HUES64 (cell line): Measurements from ENCODE around the gene CLEC17A.
"Not testable (repeated sequence)": the region's sequence is repeated elsewhere in the genome, so short reads cannot be mapped to it uniquely, and the experiment has no call there.

Experiments used
- H3K27ac ChIP-seq: 2 replicates; pipeline ENCODE4 v1.7.0; 2013; ENCODE audit warnings: low read depth, low read length, inconsistent platforms
- H3K27me3 ChIP-seq: 2 replicates; pipeline ENCODE4 v1.6.1; 2013; ENCODE audit warnings: mild to moderate bottlenecking, low read length; ENCODE audit not compliant: insufficient read depth
- H3K36me3 ChIP-seq: 2 replicates; pipeline ENCODE4 v1.6.1; 2013; ENCODE audit warnings: mild to moderate bottlenecking, low read length; ENCODE audit not compliant: insufficient read depth
- H3K4me1 ChIP-seq: 2 replicates; pipeline ENCODE4 v1.6.1; 2013; ENCODE audit warnings: mild to moderate bottlenecking, low read length, moderate library complexity; ENCODE audit not compliant: insufficient read depth
- H3K4me3 ChIP-seq: 2 replicates; pipeline ENCODE4 v1.5.1; 2013; ENCODE audit warnings: mild to moderate bottlenecking, low read length, moderate library complexity
- H3K9ac ChIP-seq: 2 replicates; pipeline ENCODE4 v1.6.1; 2013; ENCODE audit warnings: mild to moderate bottlenecking, low read depth, low read length
- H3K9me3 ChIP-seq: 2 replicates; pipeline ENCODE4 v1.6.1; 2013; ENCODE audit warnings: low read depth, low read length; ENCODE audit not compliant: insufficient read depth
- WGBS: fragments of 150-250, 120-280 bp; methylation state at CpG from one replicate; pipeline ENCODE4 v1.1.7; 2013; ENCODE audit warnings: missing lambda C conversion rate; 5-methylcytosine and 5-hydroxymethylcytosine counted together

Gene CLEC17A

GRCh38 chr19:14551134-14552005 is 31.5 kb upstream of the CLEC17A start:
- peaks cover 11% of the 10 kb centered on the region for H3K36me3 ChIP-seq
- H3K27ac ChIP-seq, H3K4me3 ChIP-seq, H3K9ac ChIP-seq, H3K9me3 ChIP-seq, H3K27me3 ChIP-seq, H3K4me1 ChIP-seq: not testable (repeated sequence)
- 73% methylated on average over 11 of the region's 12 CpGs for WGBS

DNA sequence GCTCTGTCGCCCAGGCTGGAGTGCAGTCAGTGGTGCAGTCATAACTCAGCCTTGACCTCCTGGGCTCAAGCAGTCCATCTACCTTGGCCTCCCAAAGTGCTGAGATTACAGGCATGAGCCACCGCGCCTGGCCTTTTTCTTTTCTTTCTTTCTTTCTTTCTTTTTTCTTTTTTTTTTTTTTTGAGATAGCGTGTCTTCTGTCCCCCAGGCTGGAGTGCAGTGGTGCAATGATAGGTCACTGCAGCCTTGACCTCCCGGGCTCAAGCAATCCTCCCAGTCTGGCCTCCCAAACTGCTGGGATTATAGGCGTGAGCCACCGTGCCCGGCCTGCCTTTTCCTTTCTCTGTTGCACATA is 30.9 kb upstream of the CLEC17A start:
- not testable (repeated sequence) for H3K4me1 ChIP-seq, H3K27ac ChIP-seq, H3K4me3 ChIP-seq, H3K9me3 ChIP-seq, H3K9ac ChIP-seq, H3K27me3 ChIP-seq
- peaks cover 11% of the 10 kb centered on the region for H3K36me3 ChIP-seq
- WGBS = 93% methylated on average over 8 of the region's 8 CpGs

GRCh38 chr19:14553042-14553938 is 29.6 kb upstream of the CLEC17A start:
- 95% methylated on average over 35 of the region's 35 CpGs for WGBS

DNA sequence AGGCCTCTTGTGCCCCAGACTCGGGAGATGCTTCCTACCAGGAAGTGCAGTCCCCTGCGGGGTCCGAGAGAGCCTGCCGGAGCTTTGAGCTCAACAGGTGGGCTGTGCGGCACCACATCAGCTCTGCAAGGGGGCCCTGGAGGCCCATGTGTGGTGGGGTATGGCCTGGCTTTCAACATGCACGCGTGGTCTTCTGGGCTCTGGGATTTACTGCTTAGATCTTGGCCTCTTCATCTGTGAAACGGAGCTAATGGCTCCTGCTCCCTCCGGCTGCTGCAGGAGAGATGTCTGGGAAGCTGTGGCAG is 29.0 kb upstream of the CLEC17A start:
- H3K9ac ChIP-seq = no peak overlapping the region
- H3K4me3 ChIP-seq = no peak overlapping the region
- H3K4me1 ChIP-seq = peaks cover 9% of the 10 kb centered on the region; the same call in 1 of the 2 replicates
- no peaks in the 10 kb centered on the region for H3K27me3 ChIP-seq
- peaks cover 7% of the 10 kb centered on the region for H3K36me3 ChIP-seq
- WGBS = 88% methylated on average over 9 of the region's 9 CpGs
- no peak overlapping the region for H3K27ac ChIP-seq
- H3K9me3 ChIP-seq = no peaks in the 10 kb centered on the region

More at GRCh38 chr19:14553042-14553938, 29.6 kb upstream of the CLEC17A start:
- Histone ChIP-seq H3K9ac (no peak overlapping the region; the same call in 1 of the 2 replicates), H3K4me3 (no peak overlapping the region), H3K27ac (no peak overlapping the region), H3K36me3 (peaks cover 11% of the 10 kb centered on the region), H3K9me3 (no peaks in the 10 kb centered on the region), H3K4me1 (peaks cover 6% of the 10 kb centered on the region; the same call in 1 of the 2 replicates), H3K27me3 (no peaks in the 10 kb centered on the region)

GRCh38 chr19:14554382-14554812 is 28.5 kb upstream of the CLEC17A start:
- Histone ChIP-seq H3K27ac (no peak overlapping the region), H3K4me1 (peaks cover 9% of the 10 kb centered on the region; the same call in 1 of the 2 replicates), H3K9me3 (no peaks in the 10 kb centered on the region), H3K27me3 (no peaks in the 10 kb centered on the region), H3K4me3 (no peak overlapping the region), H3K9ac (no peak overlapping the region), H3K36me3 (peaks cover 4% of the 10 kb centered on the region; the same call in 1 of the 2 replicates)
- 72% methylated on average over 6 of the region's 6 CpGs for WGBS

- no peak overlapping the region for H3K4me3 ChIP-seq
- no peaks in the 10 kb centered on the region for H3K27me3 ChIP-seq
- H3K4me1 ChIP-seq = peaks cover 14% of the 10 kb centered on the region; the same call in 1 of the 2 replicates
- no peak overlapping the region for H3K27ac ChIP-seq
- H3K9me3 ChIP-seq = no peaks in the 10 kb centered on the region
- 88% methylated on average over 12 of the region's 12 CpGs for WGBS
- no peak overlapping the region for H3K9ac ChIP-seq
- no peaks in the 10 kb centered on the region for H3K36me3 ChIP-seq
These were observed 26.8 kb upstream of the CLEC17A start for GRCh38 chr19:14555918-14556661.

DNA sequence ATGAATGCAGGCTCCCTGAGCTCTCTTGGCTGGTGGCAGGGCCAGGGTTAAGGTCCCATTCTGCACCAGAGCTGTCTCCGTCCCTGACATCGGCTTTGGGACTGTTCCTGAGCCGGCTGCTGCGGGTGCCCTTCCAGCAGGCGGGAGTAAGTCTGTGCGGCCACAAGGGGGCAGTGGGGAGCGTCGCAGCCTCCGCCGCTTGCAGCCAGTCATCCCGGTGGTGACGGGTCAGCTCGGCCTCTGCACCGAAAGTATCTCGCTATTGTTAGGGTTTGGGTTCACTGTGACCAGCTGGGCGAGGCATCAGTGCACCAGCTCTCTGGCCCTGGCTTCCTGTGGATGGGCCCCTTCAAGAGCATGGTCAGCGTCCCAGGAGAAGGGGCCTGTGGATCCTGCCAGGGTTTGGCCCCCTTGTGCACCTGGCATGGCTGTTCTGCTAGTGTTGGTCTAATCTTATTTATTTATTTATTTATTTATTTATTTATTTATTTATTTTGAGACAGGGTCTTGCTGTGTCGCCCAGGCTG is 26.2 kb upstream of the CLEC17A start:
- Histone ChIP-seq H3K36me3 (no peaks in the 10 kb centered on the region), H3K4me1 (peaks cover 18% of the 10 kb centered on the region), H3K9ac (no peak overlapping the region), H3K27ac (peak overlapping the region; percentile 52; the same call in 1 of the 2 replicates), H3K9me3 (no peaks in the 10 kb centered on the region), H3K4me3 (no peak overlapping the region), H3K27me3 (no peaks in the 10 kb centered on the region)
- 16% methylated on average over 18 of the region's 18 CpGs for WGBS

GRCh38 chr19:14558370-14559066 is 24.4 kb upstream of the CLEC17A start:
- no peaks in the 10 kb centered on the region for H3K9me3 ChIP-seq
- H3K4me3 ChIP-seq = no peak overlapping the region
- peaks cover 36% of the 10 kb centered on the region for H3K4me1 ChIP-seq
- no peaks in the 10 kb centered on the region for H3K27me3 ChIP-seq
- no peak overlapping the region for H3K9ac ChIP-seq
- no peak overlapping the region for H3K27ac ChIP-seq
- no peaks in the 10 kb centered on the region for H3K36me3 ChIP-seq
- WGBS = 76% methylated on average over 20 of the region's 23 CpGs

GRCh38 chr19:14559916-14560775 is 22.7 kb upstream of the CLEC17A start:
- WGBS = 88% methylated on average over 27 of the region's 28 CpGs
- Histone ChIP-seq H3K36me3 (peaks cover 9% of the 10 kb centered on the region; the same call in 1 of the 2 replicates), H3K27ac (0 out of 2 replicates have a peak overlapping the region, but pooled peaks have one; percentile 33), H3K9ac (0 out of 2 replicates have a peak overlapping the region, but pooled peaks have one; percentile 1), H3K4me1 (peaks cover 41% of the 10 kb centered on the region), H3K27me3 (no peaks in the 10 kb centered on the region), H3K4me3 (no peak overlapping the region), H3K9me3 (no peaks in the 10 kb centered on the region)
